Mesangial cell (primary cell): ENCODE measurements around the gene C16orf78. TPM values are rescaled to one million over a fixed set of nuclear protein-coding genes. Genes with fewer than 3 reads are reported as not detected.

Experiments
- total RNA-seq: library from RNA; depleted of rRNA; stranded (reverse); fragments of >200 nt; gene quantifications from 2 replicates; pipeline ENCODE4 v1.2.3, GENCODE V29; 2015

C16orf78 gene, protein sequence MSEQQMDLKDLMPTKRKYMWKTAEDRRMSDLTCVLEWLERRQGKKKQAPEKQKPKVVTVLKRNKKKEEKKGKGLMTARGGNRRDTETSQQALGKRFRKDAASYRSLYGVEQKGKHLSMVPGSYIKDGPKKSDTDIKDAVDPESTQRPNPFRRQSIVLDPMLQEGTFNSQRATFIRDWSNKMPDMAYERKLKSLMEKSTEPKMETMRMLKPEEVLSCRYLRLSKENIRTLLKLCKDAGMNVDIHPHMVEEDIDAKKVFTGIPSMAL
- total RNA-seq: not detected in 2 replicates

DNA sequence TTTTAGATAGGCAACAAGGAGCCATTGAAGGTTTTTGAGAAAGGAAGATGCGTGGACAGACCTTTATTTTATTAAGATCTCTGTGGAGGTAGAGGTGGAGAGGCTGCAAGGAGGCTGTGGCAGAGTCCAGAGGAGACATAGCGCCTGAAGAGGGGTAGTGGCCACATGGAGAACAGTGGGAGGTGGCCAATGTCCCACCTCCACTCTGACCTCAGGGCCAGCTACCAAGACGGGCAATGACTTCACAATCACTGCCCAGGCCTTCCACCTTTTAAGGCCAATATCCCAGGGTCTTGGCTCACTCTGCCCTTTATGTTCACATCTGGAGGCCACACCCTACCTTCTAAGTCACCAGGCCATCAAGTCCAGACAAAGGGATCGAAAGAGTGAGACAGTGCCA lies at the start of gene C16orf78:
Gene C16orf78 (plus strand): TSS at position 301 of the 400 bp plus-strand sequence. CDS start 136 bp downstream, outside the sequence.

Other genes starting within 250 kb of the C16orf78 start
- not detected in 2 replicates for gene CBLN1, start 92.0 kb upstream of the C16orf78 start, total RNA-seq